ENCODE data around the gene SHKBP1.

GRCh38 chr19:40614622-40615411 lies 38.1 kb downstream of the SHKBP1 start:
- TF ChIP-seq OSR1 (CRISPR knock-in tag; IDR thresholded peaks at IDR 0.05) (no peak), ZNF70 (CRISPR knock-in tag; IDR thresholded peaks at IDR 0.05) (no peak), SNAI2 (CRISPR knock-in tag; IDR thresholded peaks at IDR 0.05) (no peak), BACH2 (CRISPR knock-in tag; IDR thresholded peaks at IDR 0.05; ENCODE audit: borderline replicate concordance) (no peak), TCF4 (CRISPR knock-in tag; IDR thresholded peaks at IDR 0.05; ENCODE audit: borderline replicate concordance) (no peak), RARB (CRISPR knock-in tag; IDR thresholded peaks at IDR 0.05) (no peak), CREB5 (CRISPR knock-in tag; IDR thresholded peaks at IDR 0.05; ENCODE audit: low read depth) (no peak), GLIS3 (CRISPR knock-in tag; IDR thresholded peaks at IDR 0.05) (no peak), TOX (CRISPR knock-in tag; IDR thresholded peaks at IDR 0.05; ENCODE audit: borderline replicate concordance) (no peak)

All from SK-N-SH treated with all-trans-retinoic acid at 6 μM for 48 hours (cell line).